KOPT-K1 (cell line): ENCODE data around the gene CNTFR.

Experiments
- H3K27ac ChIP-seq: fragments of 200-600 bp; sonication (generic); 2 replicates; pipeline ENCODE4 v1.5.1; 2016; ENCODE audit warnings: antibody characterized with exemption, mild to moderate bottlenecking, low read depth, low read length; ENCODE audit not compliant: poor library complexity, severe bottlenecking
- H3K36me3 ChIP-seq: fragments of 200-600 bp; sonication (generic); 2 replicates; pipeline ENCODE4 v1.5.1; 2017; ENCODE audit warnings: antibody characterized with exemption, mild to moderate bottlenecking, low read length, moderate library complexity; ENCODE audit not compliant: insufficient read depth
- H3K9me3 ChIP-seq: fragments of 200-600 bp; sonication (generic); 2 replicates; pipeline ENCODE4 v1.5.1; 2017; ENCODE audit warnings: antibody characterized with exemption, low read length, mild to moderate bottlenecking; ENCODE audit not compliant: insufficient read depth, poor library complexity, severe bottlenecking

CNTFR gene

GRCh38 chr9:34522971-34523797 is 66.3 kb downstream of the CNTFR start, which contains the start of gene ENHO:
Gene ENHO (minus strand): TSS chr9:34522990. CDS start chr9:34521695, 1,295 bp downstream.
- no peak within 1 kb of the TSS for H3K27ac ChIP-seq
- H3K9me3 ChIP-seq = no peaks in the 10 kb centered on the region
- H3K36me3 ChIP-seq = no peaks in the 10 kb centered on the region

DNA sequence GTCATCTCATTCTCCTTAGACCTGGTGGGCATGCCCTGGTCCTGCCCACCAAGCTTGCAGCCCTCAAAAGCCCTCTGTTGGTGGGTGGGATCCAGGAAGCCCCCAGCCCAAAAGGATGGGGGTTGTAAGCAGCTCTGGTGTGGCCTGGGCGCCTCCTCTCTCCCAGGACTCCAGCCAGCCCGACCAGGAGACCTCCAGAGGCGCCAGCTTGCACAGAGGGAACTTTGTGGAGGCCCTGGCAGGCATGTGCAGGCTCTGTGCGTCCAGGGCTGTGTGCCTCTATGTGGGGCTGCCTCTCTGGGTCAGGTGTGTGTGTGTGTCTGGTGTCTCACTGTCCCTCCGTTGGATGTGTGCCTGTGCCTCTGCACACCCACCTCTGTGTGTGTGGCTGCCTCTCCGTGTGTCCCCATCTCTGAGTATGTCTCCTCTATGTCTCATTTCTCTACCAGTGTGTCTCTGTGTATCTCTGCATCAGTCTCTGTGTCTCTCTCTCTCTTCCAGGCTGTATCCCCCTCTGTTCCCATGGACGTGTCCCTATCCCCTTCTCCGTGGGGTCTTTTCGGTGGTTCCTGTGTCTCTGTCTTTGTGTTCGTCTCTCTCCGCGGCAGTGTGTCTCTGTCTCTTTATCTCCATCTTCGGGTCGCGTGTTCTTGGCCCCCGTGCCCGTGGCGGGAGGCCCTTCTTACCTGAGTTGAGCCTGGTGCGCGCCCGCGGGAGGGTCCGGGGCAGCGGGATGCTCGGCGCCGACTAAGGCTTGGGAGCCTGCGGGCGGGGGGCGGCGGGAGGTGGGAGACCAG is 67.2 kb downstream of the CNTFR start:
- Histone ChIP-seq H3K9me3 (no peaks in the 10 kb centered on the region), H3K27ac (no peak overlapping the region), H3K36me3 (no peaks in the 10 kb centered on the region)

GRCh38 chr9:34521406-34522045 is 68.0 kb downstream of the CNTFR start:
- Histone ChIP-seq H3K9me3 (no peaks in the 10 kb centered on the region), H3K27ac (no peak overlapping the region), H3K36me3 (no peaks in the 10 kb centered on the region)

DNA sequence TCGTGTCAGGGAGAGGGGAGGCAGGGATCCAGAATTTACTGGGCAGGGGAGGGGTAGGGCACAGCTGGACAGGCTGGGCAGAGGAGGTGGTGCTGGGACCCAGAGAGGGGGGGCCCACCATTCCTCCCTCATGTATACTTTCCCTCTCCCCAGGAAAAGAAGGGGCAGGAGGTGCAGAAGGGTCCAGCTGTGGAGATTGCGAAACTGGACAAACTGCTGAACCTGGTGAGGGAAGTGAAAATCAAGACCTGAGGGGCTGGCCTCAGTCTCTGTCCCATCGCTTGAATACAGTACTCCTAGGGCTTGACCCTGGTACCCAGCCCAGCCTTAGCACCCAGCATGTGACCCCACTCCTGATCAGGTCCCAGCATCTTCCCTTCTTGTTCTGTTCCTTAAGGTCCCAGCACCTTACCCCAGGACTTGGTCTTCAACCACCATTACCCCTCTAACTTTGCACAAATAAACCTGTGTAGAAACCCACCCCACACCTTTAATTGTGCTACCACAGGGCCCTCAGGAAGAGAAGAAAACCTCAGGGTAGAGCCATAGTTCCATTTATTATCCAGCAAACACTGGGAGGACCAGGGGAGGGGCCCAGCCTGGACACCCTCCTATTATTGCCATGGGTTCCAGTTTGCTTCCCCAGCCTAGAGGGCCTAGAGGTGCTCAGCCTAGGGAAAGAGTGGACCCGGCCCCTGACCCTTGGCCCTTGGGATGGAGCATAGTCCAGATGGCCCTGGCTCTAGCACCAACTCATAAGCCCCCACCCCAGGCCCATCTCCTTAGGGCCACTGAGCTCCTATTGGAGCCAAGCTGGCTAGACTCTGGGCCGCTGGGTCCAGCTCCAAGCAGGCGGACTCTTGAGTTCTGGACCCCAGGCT is 68.8 kb downstream of the CNTFR start:
- no peaks in the 10 kb centered on the region for H3K9me3 ChIP-seq

DNA sequence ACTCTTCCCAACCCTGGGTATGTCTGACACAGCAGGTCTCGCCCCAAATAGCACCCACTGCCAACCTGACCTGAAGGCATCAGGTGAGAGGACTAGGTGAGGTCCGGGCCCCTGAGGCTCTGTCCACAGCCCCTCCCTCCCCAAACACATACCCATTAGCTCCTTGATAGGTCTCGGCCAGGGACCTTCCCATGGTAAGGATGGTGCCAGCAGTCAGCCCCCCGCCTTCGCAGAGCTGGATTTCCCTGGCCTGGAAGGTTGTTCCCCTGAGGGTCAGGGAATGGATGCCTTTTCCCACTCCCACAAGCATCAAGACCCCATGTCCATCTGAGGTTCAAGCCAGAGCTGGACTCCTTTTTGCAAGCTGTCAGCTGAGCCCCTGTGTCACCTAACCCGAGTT is 69.4 kb downstream of the CNTFR start:
- Histone ChIP-seq H3K27ac (no peak overlapping the region), H3K36me3 (no peaks in the 10 kb centered on the region), H3K9me3 (no peaks in the 10 kb centered on the region)

More for the DNA sequence above, 68.8 kb downstream of the CNTFR start:
- Histone ChIP-seq H3K27ac (no peak overlapping the region), H3K36me3 (no peaks in the 10 kb centered on the region)

GRCh38 chr9:34519321-34520020 is 70.1 kb downstream of the CNTFR start:
- Histone ChIP-seq H3K9me3 (no peaks in the 10 kb centered on the region), H3K36me3 (no peaks in the 10 kb centered on the region), H3K27ac (no peak overlapping the region)

DNA sequence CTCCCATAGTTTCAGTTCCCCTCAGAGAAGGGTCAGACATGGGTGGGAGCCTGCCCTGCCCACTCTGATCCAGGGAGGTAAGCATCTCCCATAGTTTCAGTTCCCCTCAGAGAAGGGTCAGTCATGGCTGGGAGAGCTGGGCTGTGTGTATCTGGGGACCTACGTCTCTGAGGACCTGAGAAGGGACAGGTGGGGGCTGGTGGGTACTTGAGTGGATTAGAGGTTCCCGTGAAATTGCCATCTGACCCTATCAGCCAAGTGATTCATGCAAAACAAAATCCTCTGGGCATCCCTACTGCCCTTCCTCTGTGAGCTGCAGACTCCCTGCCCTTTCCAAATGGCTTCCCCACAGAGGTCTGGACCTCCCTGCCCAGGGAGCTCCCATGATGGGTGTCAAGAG is 70.6 kb downstream of the CNTFR start:
- H3K9me3 ChIP-seq = no peaks in the 10 kb centered on the region

GRCh38 chr9:34518110-34518616 is 71.4 kb downstream of the CNTFR start:
- H3K36me3 ChIP-seq = no peaks in the 10 kb centered on the region
- no peak overlapping the region for H3K27ac ChIP-seq
- H3K9me3 ChIP-seq = no peaks in the 10 kb centered on the region

More for the DNA sequence above, 70.6 kb downstream of the CNTFR start:
- Histone ChIP-seq H3K27ac (no peak overlapping the region), H3K36me3 (no peaks in the 10 kb centered on the region)

DNA sequence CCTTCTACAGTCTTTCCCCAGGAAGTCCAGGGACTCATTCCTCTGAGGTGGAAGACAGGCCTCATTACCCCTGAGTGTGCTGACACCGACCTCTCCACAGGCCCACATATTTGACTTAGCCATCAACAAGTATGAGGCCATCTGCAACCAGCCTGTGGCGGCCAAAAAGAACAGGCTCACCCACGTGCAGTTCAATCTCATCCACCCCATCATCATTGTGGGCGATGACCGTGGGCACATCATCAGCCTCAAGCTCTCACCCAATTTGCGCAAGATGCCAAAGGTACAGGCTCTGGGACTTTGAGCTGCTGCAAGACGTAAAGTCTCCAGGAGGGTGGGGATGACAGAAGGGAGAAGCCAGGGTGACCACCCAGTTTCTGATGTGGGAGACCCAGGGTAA is 72.3 kb downstream of the CNTFR start:
- Histone ChIP-seq H3K36me3 (no peaks in the 10 kb centered on the region), H3K27ac (no peak overlapping the region), H3K9me3 (no peaks in the 10 kb centered on the region)

- Histone ChIP-seq H3K9me3 (no peaks in the 10 kb centered on the region), H3K36me3 (no peaks in the 10 kb centered on the region), H3K27ac (no peak overlapping the region)
These were observed 73.6 kb downstream of the CNTFR start for GRCh38 chr9:34515959-34516358.

- Histone ChIP-seq H3K36me3 (no peaks in the 10 kb centered on the region), H3K27ac (no peak overlapping the region), H3K9me3 (no peaks in the 10 kb centered on the region)
These were observed 74.7 kb downstream of the CNTFR start for GRCh38 chr9:34514816-34515215.

GRCh38 chr9:34514401-34514800 is 75.1 kb downstream of the CNTFR start:
- H3K36me3 ChIP-seq = no peaks in the 10 kb centered on the region
- H3K27ac ChIP-seq = no peak overlapping the region
- H3K9me3 ChIP-seq = no peaks in the 10 kb centered on the region

DNA sequence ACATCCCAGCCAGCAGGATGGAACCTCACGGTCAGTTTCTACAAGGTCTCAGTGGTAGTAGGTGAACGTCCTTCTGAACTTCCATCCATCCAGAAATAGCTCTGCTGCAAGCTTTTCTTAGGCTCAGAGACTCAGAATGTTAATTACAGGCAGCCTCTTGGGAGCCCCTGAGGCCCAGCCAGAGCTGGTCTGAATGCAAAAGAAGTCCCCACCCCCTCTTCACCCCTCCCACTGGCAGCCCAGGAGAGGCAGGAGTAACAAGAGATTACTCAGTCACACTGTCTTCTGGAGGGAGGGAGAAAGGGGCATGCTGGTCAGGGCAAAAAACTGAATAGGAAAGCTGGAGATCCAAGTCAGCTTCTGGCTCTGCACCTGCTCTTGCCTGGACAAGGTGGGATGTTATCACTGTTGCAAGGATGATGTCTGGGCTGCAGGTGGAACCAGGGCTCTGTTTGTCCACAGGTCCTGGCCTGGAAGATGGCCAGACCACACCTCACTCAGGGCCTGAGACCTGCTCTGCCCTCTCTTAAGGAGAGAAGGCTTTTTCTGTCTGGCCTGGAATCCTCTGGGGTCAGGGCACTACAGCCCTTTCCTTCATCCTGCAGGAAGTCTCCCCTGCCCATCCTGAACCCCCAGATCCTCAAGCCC is 75.8 kb downstream of the CNTFR start:
- Histone ChIP-seq H3K9me3 (no peaks in the 10 kb centered on the region), H3K27ac (no peak overlapping the region), H3K36me3 (no peaks in the 10 kb centered on the region)
